Mesenchymal stem cell (in vitro differentiated cells and primary cell): ENCODE data around the gene DYNLT5.
A peak's percentile ranks its signal among the peaks of the same experiment; 100 is the strongest.

Experiments
- DNase-seq: peaks from one replicate; pipeline ENCODE4 v3.0.0-alpha.2; 2013
- H2AFZ ChIP-seq: one replicate; pipeline ENCODE4 v1.6.1; 2013; ENCODE audit warnings: low read depth, mild to moderate bottlenecking, control low read depth, inconsistent platforms, low read length, moderate library complexity
- H2AK5ac ChIP-seq: 2 replicates; pipeline ENCODE4 v1.6.1; 2013; ENCODE audit warnings: low read length, moderate library complexity, mild to moderate bottlenecking, inconsistent platforms; ENCODE audit not compliant: severe bottlenecking
- H2BK120ac ChIP-seq: one replicate; pipeline ENCODE4 v1.6.1; 2013; ENCODE audit warnings: low read depth, mild to moderate bottlenecking, inconsistent platforms, low read length, moderate library complexity
- H2BK12ac ChIP-seq, 2 experiments: one replicate each; pipeline ENCODE4 v1.6.1; 2013; ENCODE audit warnings: inconsistent platforms in 2 of 2, low read length in 2 of 2, mild to moderate bottlenecking in 2 of 2, moderate library complexity in 2 of 2, control low read depth in 1 of 2
- H2BK15ac ChIP-seq: one replicate; pipeline ENCODE4 v1.6.1; 2013; ENCODE audit warnings: mild to moderate bottlenecking, low read depth, inconsistent platforms; ENCODE audit not compliant: poor library complexity, severe bottlenecking
- H2BK5ac ChIP-seq: 2 replicates; pipeline ENCODE4 v1.6.1; 2013; ENCODE audit warnings: low read depth, mild to moderate bottlenecking, low read length, control low read depth, inconsistent platforms; ENCODE audit not compliant: poor library complexity, severe bottlenecking
- H3K14ac ChIP-seq, 2 experiments: one replicate each; pipeline ENCODE4 v1.6.1; 2013; ENCODE audit warnings: inconsistent platforms in 2 of 2, low read length in 2 of 2, control low read depth in 1 of 2, mild to moderate bottlenecking in 1 of 2, moderate library complexity in 1 of 2
- H3K18ac ChIP-seq, 2 experiments: one replicate each; pipeline ENCODE4 v1.6.1; 2013; ENCODE audit warnings: inconsistent platforms in 2 of 2, low read length in 2 of 2, control low read depth in 1 of 2, low read depth in 1 of 2, mild to moderate bottlenecking in 1 of 2
- H3K23ac ChIP-seq, 2 experiments: one replicate each; pipeline ENCODE4 v1.6.1; 2013; ENCODE audit warnings: inconsistent platforms in 2 of 2, low read length in 2 of 2, mild to moderate bottlenecking in 2 of 2, moderate library complexity in 2 of 2, control low read depth in 1 of 2
- H3K27ac ChIP-seq: 2 replicates; pipeline ENCODE4 v1.5.1; 2013; ENCODE audit warnings: mild to moderate bottlenecking, moderate library complexity, low read length, control low read depth, inconsistent platforms; ENCODE audit not compliant: poor library complexity, severe bottlenecking
- H3K27me3 ChIP-seq, 2 experiments: 2 replicates each; pipeline versions ENCODE4 v1.6.1 to v1.7.0; 2013; ENCODE audit warnings: low read length in 2 of 2, mild to moderate bottlenecking in 2 of 2, moderate library complexity in 2 of 2, control low read depth in 1 of 2, inconsistent platforms in 1 of 2; ENCODE audit not compliant: control insufficient read depth in 1 of 2, insufficient read depth in 1 of 2
- H3K36me3 ChIP-seq, 2 experiments: 2 replicates each; pipeline versions ENCODE4 v1.6.1 to v1.7.0; 2013; ENCODE audit warnings: low read length in 2 of 2, control low read depth in 1 of 2, inconsistent platforms in 1 of 2, low read depth in 1 of 2, mild to moderate bottlenecking in 1 of 2; ENCODE audit not compliant: insufficient read depth in 2 of 2, control insufficient read depth in 1 of 2
- H3K4ac ChIP-seq, 2 experiments: one replicate each; pipeline ENCODE4 v1.6.1; 2013; ENCODE audit warnings: inconsistent platforms in 2 of 2, low read length in 2 of 2, mild to moderate bottlenecking in 2 of 2, moderate library complexity in 2 of 2, control low read depth in 1 of 2, low read depth in 1 of 2
- H3K4me1 ChIP-seq: 2 replicates; pipeline ENCODE4 v1.6.1; 2013; ENCODE audit warnings: low read depth, low read length, control low read depth; ENCODE audit not compliant: control insufficient read depth, insufficient read depth
- H3K4me2 ChIP-seq: 2 replicates; pipeline ENCODE4 v1.6.1; 2013; ENCODE audit warnings: low read length, mild to moderate bottlenecking, inconsistent platforms; ENCODE audit not compliant: poor library complexity, severe bottlenecking
- H3K4me3 ChIP-seq, 2 experiments: 2 replicates each; pipeline versions ENCODE4 v1.5.1 to v1.7.0; 2013; ENCODE audit warnings: low read length in 2 of 2, mild to moderate bottlenecking in 2 of 2, control low read depth in 1 of 2, low read depth in 1 of 2; ENCODE audit not compliant: insufficient read depth in 1 of 2
- H3K79me1 ChIP-seq: replicated peaks from 2 replicates; pipeline ENCODE4 v1.6.1; 2013; ENCODE audit warnings: mild to moderate bottlenecking, control low read depth, low read length, inconsistent platforms; ENCODE audit not compliant: poor library complexity, severe bottlenecking
- H3K9ac ChIP-seq: 2 replicates; pipeline ENCODE4 v1.7.0; 2013; ENCODE audit warnings: mild to moderate bottlenecking, low read length, moderate library complexity
- H3K9me3 ChIP-seq: 2 replicates; pipeline ENCODE4 v1.7.0; 2013; ENCODE audit warnings: mild to moderate bottlenecking, low read length; ENCODE audit not compliant: control insufficient read depth
- H4K8ac ChIP-seq: one replicate; pipeline ENCODE4 v1.6.1; 2013; ENCODE audit warnings: inconsistent platforms, mild to moderate bottlenecking, low read length, moderate library complexity
- H4K91ac ChIP-seq: one replicate; pipeline ENCODE4 v1.6.1; 2013; ENCODE audit warnings: mild to moderate bottlenecking, low read length, inconsistent platforms
- WGBS: methylation state at CpG from one replicate; pipeline ENCODE4 v1.1.7; 2013; ENCODE audit warnings: mixed read lengths; 5-methylcytosine and 5-hydroxymethylcytosine counted together

The DYNLT5 gene

DNA sequence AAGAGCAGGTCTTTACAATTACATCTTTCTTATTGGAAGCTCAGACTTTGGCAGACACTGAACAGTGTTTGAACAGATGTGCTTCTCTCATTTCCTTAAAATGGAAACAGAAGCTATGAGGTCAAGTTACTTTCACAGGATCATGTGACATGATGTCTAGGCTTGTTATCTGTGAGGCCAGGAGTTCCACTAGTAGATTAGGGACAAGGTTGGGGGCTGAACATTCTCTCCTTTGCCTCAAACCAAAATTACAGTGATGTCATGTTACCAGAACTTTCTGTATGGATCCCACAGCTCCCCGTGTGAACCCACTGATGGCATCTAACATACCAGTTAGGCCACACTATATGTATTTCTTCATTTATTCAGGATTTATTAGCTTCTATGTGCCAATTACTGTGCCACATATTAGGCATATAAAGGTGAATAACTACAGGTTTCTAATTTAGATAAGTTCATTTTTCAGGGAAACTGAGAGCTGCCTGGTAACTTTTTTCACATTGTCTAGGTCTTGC is 6.0 kb downstream of the DYNLT5 start:
- Histone ChIP-seq H3K9me3 (no peaks in the 10 kb centered on the region), H3K27ac (no peak overlapping the region), H3K14ac (no peak overlapping the region), H3K79me1 (no peaks in the 10 kb centered on the region), H2BK12ac (no peak overlapping the region), H3K18ac (no peak overlapping the region), H3K4me3 (no peak overlapping the region), H3K4me1 (no peaks in the 10 kb centered on the region), H4K91ac (no peak overlapping the region), H4K8ac (peak overlapping the region; percentile 38), H2BK120ac (no peak overlapping the region), H3K36me3 (no peaks in the 10 kb centered on the region), H3K9ac (no peak overlapping the region), H3K4me2 (no peak overlapping the region), H3K4ac (no peak overlapping the region), H2AK5ac (no peak overlapping the region), H3K23ac (no peak overlapping the region), H2AFZ (no peak overlapping the region), H2BK5ac (no peak overlapping the region), H3K27me3 (no peaks in the 10 kb centered on the region), H2BK15ac (no peak overlapping the region)
- no CpG with 5 or more reads among the region's 1 CpG for WGBS
- DNase-seq = peak; percentile 7

DNA sequence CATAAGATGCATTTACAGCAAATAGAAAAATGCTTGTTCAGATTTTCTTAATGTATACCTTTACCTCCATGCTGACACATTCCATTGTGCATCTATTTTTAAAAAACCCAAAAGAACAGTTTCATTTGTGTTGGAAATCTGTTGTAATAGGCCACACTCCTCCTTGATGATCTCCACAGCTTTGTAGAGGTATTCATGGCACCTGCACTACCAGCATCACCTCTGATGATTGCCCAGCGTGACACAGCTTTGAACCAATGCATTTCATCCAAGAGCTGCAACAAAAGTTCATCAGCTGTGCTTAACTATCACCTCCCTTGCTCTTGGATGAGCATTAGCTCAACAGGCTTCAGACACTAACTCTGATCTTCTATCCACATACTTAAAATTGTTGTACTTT is 8.2 kb downstream of the DYNLT5 start:
- Histone ChIP-seq H3K79me1 (no peaks in the 10 kb centered on the region), H3K4ac (no peak overlapping the region), H2AFZ (no peak overlapping the region), H4K91ac (no peak overlapping the region), H3K9ac (no peak overlapping the region), H2BK12ac (no peak overlapping the region), H3K4me3 (no peak overlapping the region), H3K4me2 (no peak overlapping the region), H2BK120ac (no peak overlapping the region), H2AK5ac (no peak overlapping the region), H3K27me3 (no peaks in the 10 kb centered on the region), H3K9me3 (no peaks in the 10 kb centered on the region), H3K36me3 (no peaks in the 10 kb centered on the region), H4K8ac (no peak overlapping the region), H3K27ac (no peak overlapping the region), H3K14ac (no peak overlapping the region), H2BK5ac (no peak overlapping the region), H3K4me1 (no peaks in the 10 kb centered on the region), H3K23ac (no peak overlapping the region), H2BK15ac (no peak overlapping the region), H3K18ac (no peak overlapping the region)
- 89% methylated on average over 1 of the region's 1 CpG for WGBS
- no peak for DNase-seq

GRCh38 chr1:66761221-66761620 is 9.0 kb downstream of the DYNLT5 start:
- H2BK15ac ChIP-seq = no peak overlapping the region
- H2AFZ ChIP-seq = no peak overlapping the region
- no peak overlapping the region for H2AK5ac ChIP-seq
- H3K36me3 ChIP-seq = no peaks in the 10 kb centered on the region
- no peak overlapping the region for H4K91ac ChIP-seq
- H3K4me3 ChIP-seq = no peak overlapping the region
- no peak overlapping the region for H2BK5ac ChIP-seq
- H3K4me2 ChIP-seq = no peak overlapping the region
- no peaks in the 10 kb centered on the region for H3K9me3 ChIP-seq
- H3K23ac ChIP-seq = no peak overlapping the region
- no peak overlapping the region for H3K9ac ChIP-seq
- H3K14ac ChIP-seq = peak overlapping the region in 1 of 2 experiments; percentile 21
- no peak overlapping the region for H2BK12ac ChIP-seq
- WGBS = no CpG with 5 or more reads among the region's 2 CpGs
- H4K8ac ChIP-seq = no peak overlapping the region
- H3K4me1 ChIP-seq = no peaks in the 10 kb centered on the region
- no peaks in the 10 kb centered on the region for H3K79me1 ChIP-seq
- peak; percentile 52 for DNase-seq
- H2BK120ac ChIP-seq = no peak overlapping the region
- no peaks in the 10 kb centered on the region for H3K27me3 ChIP-seq
- peak overlapping the region in 1 of 2 experiments; percentile 21 for H3K18ac ChIP-seq
- H3K4ac ChIP-seq = no peak overlapping the region
- H3K27ac ChIP-seq = no peak overlapping the region

GRCh38 chr1:66764994-66765578 is 12.8 kb downstream of the DYNLT5 start:
- no peaks in the 10 kb centered on the region for H3K27me3 ChIP-seq
- no peak overlapping the region for H3K14ac ChIP-seq
- H3K18ac ChIP-seq = no peak overlapping the region
- no peak overlapping the region for H2AFZ ChIP-seq
- no peak overlapping the region for H2BK12ac ChIP-seq
- no peak overlapping the region for H3K27ac ChIP-seq
- no peaks in the 10 kb centered on the region for H3K9me3 ChIP-seq
- no CpG with 5 or more reads among the region's 3 CpGs for WGBS
- H3K4me3 ChIP-seq = no peak overlapping the region
- no peak overlapping the region for H2BK120ac ChIP-seq
- H3K4me1 ChIP-seq = no peaks in the 10 kb centered on the region
- peak overlapping the region; percentile 49 for H3K9ac ChIP-seq
- H2BK5ac ChIP-seq = no peak overlapping the region
- H4K91ac ChIP-seq = no peak overlapping the region
- DNase-seq = peak; percentile 59
- no peak overlapping the region for H3K23ac ChIP-seq
- H3K36me3 ChIP-seq = no peaks in the 10 kb centered on the region
- H3K4ac ChIP-seq = no peak overlapping the region
- H3K4me2 ChIP-seq = no peak overlapping the region
- no peaks in the 10 kb centered on the region for H3K79me1 ChIP-seq
- no peak overlapping the region for H4K8ac ChIP-seq
- no peak overlapping the region for H2BK15ac ChIP-seq
- no peak overlapping the region for H2AK5ac ChIP-seq
